ENCODE measurements around the gene EEA1.
"Not testable (repeated sequence)": the region's sequence is repeated elsewhere in the genome, so short reads cannot be mapped to it uniquely, and the experiment has no call there.

EEA1 gene

GRCh38 chr12:92753976-92754885 is 174.9 kb downstream of the EEA1 start:
- no peak for DNase-seq (ENCODE audit: low read depth in 2 of 2, low spot score in 1 of 2)

- not testable (repeated sequence) for DNase-seq (ENCODE audit: low read depth in 2 of 2, low spot score in 1 of 2)
Observed at GRCh38 chr12:92749691-92750090, 179.4 kb downstream of the EEA1 start.

GRCh38 chr12:92747151-92747550 is 181.9 kb downstream of the EEA1 start:
- no peak for DNase-seq (ENCODE audit: low read depth in 2 of 2, low spot score in 1 of 2)

GRCh38 chr12:92745856-92746550 is 183.1 kb downstream of the EEA1 start:
- DNase-seq (ENCODE audit: low read depth in 2 of 2, low spot score in 1 of 2): no peak

- DNase-seq (ENCODE audit: low read depth in 2 of 2, low spot score in 1 of 2): no peak
Observed at GRCh38 chr12:92743026-92743425, 186.1 kb downstream of the EEA1 start.

- DNase-seq (ENCODE audit: low read depth in 2 of 2, low spot score in 1 of 2): no peak
Observed at GRCh38 chr12:92740411-92740810, 188.7 kb downstream of the EEA1 start.

- no peak for DNase-seq (ENCODE audit: low read depth in 2 of 2, low spot score in 1 of 2)
Observed at GRCh38 chr12:92739113-92739512, 190.0 kb downstream of the EEA1 start.

- no peak for DNase-seq (ENCODE audit: low read depth in 2 of 2, low spot score in 1 of 2)
Observed at GRCh38 chr12:92737855-92738850, 190.9 kb downstream of the EEA1 start.

GRCh38 chr12:92736605-92737004 is 192.5 kb downstream of the EEA1 start:
- no peak for DNase-seq (ENCODE audit: low read depth in 2 of 2, low spot score in 1 of 2)

GRCh38 chr12:92735131-92735721 is 193.9 kb downstream of the EEA1 start:
- no peak for DNase-seq (ENCODE audit: low read depth in 2 of 2, low spot score in 1 of 2)

- no peak for DNase-seq (ENCODE audit: low read depth in 2 of 2, low spot score in 1 of 2)
Observed at GRCh38 chr12:92733661-92734060, 195.4 kb downstream of the EEA1 start.

- no peak for DNase-seq (ENCODE audit: low read depth in 2 of 2, low spot score in 1 of 2)
Observed at GRCh38 chr12:92733181-92733580, 195.9 kb downstream of the EEA1 start.

- DNase-seq (ENCODE audit: low read depth in 2 of 2, low spot score in 1 of 2): no peak
Observed at GRCh38 chr12:92732716-92733115, 196.4 kb downstream of the EEA1 start.

- no peak for DNase-seq (ENCODE audit: low read depth in 2 of 2, low spot score in 1 of 2)
Observed at GRCh38 chr12:92732216-92732615, 196.9 kb downstream of the EEA1 start.

- DNase-seq (ENCODE audit: low read depth in 2 of 2, low spot score in 1 of 2): no peak
Observed at GRCh38 chr12:92730758-92731157, 198.3 kb downstream of the EEA1 start.

GRCh38 chr12:92729773-92730305 is 199.3 kb downstream of the EEA1 start:
- no peak for DNase-seq (ENCODE audit: low read depth in 2 of 2, low spot score in 1 of 2)

GRCh38 chr12:92726850-92727249 is 202.2 kb downstream of the EEA1 start:
- no peak for DNase-seq (ENCODE audit: low read depth in 2 of 2, low spot score in 1 of 2)

- DNase-seq (ENCODE audit: low read depth in 2 of 2, low spot score in 1 of 2): no peak
Observed at GRCh38 chr12:92722897-92723296, 206.2 kb downstream of the EEA1 start.

- no peak for DNase-seq (ENCODE audit: low read depth in 2 of 2, low spot score in 1 of 2)
Observed at GRCh38 chr12:92721656-92722055, 207.4 kb downstream of the EEA1 start.

- DNase-seq (ENCODE audit: low read depth in 2 of 2, low spot score in 1 of 2): no peak
Observed at GRCh38 chr12:92721130-92721529, 208.0 kb downstream of the EEA1 start.

Measured in stimulated activated CD8-positive, alpha-beta memory T cell treated with anti-CD3 and anti-CD28 coated beads, Interleukin-4, amount 100 ng/mL, for 4 hours (primary cell).